HG03378 (cell line): Measurements from ENCODE around the gene ACTL9.

Experiments
- ATAC-seq: cut with Tn5 transposase; IDR thresholded peaks from one replicate; pipeline ENCODE4 v1.9.1; 2021; ENCODE audit warnings: mild to moderate bottlenecking, moderate library complexity; ENCODE audit not compliant: unreplicated experiment

The ACTL9 gene

GRCh38 chr19:8648240-8648639, 50.4 kb downstream of the ACTL9 start:
- ATAC-seq: no peak
